HepG2 (cell line): ENCODE measurements around the gene SHISA7. TPM values are rescaled to one million over a fixed set of nuclear protein-coding genes. Genes with fewer than 3 reads are reported as not detected.

Source experiments
- ATAC-seq: fragments of 200-7000 bp; cut with Tn5 transposase; 3 replicates; pipeline ENCODE4 v1.9.1; 2020; ENCODE audit warnings: mild to moderate bottlenecking, moderate library complexity
- BruUV-seq: library from RNA; stranded (reverse); fragments of 400-500 nt; replicated peaks from 2 replicates; lab custom pipeline; 2021; lab: Mats Ljungman, UMichigan
- CTCF ChIA-PET: fragments of 300-600 bp; formaldehyde crosslinking; extraction: SDS; loops from one replicate; lab custom pipeline; 2021; ENCODE audit warnings: low total read pairs, inconsistent platforms, low intra/inter-chr PET ratio; lab: Yijun Ruan, JAX
- POLR2A ChIA-PET: fragments of 350-600 bp; sonication (Branson Sonifier 250); formaldehyde crosslinking; loops from one replicate; lab custom pipeline; 2020; ENCODE audit warnings: antibody characterized with exemption, inconsistent platforms; lab: Yijun Ruan, JAX
- DNase-seq: peaks from one replicate; pipeline ENCODE4 v3.0.0-alpha.2; 2015; ENCODE audit warnings: low spot score
- FAIRE-seq: peaks from 3 replicates; lab custom pipeline; 2011; peaks lifted over from hg19 to GRCh38; lab: Jason Lieb, UNC
- H2AFZ ChIP-seq: one replicate; pipeline ENCODE4 v1.6.1; 2011; ENCODE audit warnings: low read length, inconsistent platforms
- H3K27ac ChIP-seq: fragments of 300-600 bp; 3 replicates; pipeline ENCODE4 v1.8.0; 2011; ENCODE audit warnings: mixed run types, mild to moderate bottlenecking, mixed read lengths, low read length, inconsistent platforms; ENCODE audit not compliant: insufficient read depth; ENCODE audit errors: extremely low read length
- H3K27me3 ChIP-seq, 2 experiments: fragments of 200-600 bp in 1 of 2; 2 replicates in 1 of 2; 3 replicates in 1 of 2; pipeline versions ENCODE4 v1.6.0 to v1.8.0; 2011; ENCODE audit warnings: low read length in 2 of 2, mild to moderate bottlenecking in 2 of 2, moderate library complexity in 2 of 2, inconsistent platforms in 1 of 2; ENCODE audit not compliant: insufficient read depth in 2 of 2, control insufficient read depth in 1 of 2
- H3K36me3 ChIP-seq, 2 experiments: fragments of 200-600 bp in 1 of 2; replicated peaks in 1 of 2; 2 replicates in 1 of 2; 3 replicates in 1 of 2; pipeline versions ENCODE4 v1.5.1 to v1.8.0; 2011; ENCODE audit warnings: low read length in 2 of 2, inconsistent platforms in 1 of 2; ENCODE audit not compliant: insufficient read depth in 2 of 2, control insufficient read depth in 1 of 2
- H3K4me1 ChIP-seq: 2 replicates; pipeline ENCODE4 v1.5.1; 2012; ENCODE audit warnings: low read length, inconsistent platforms; ENCODE audit not compliant: insufficient read depth
- H3K4me2 ChIP-seq: 2 replicates; pipeline ENCODE4 v1.6.0; 2011; ENCODE audit warnings: low read depth, low read length, inconsistent platforms
- H3K4me3 ChIP-seq, 3 experiments: fragments of 200-600 bp in 1 of 3; sonication (generic), shearing (Covaris generic) in 1 of 3; replicated peaks in 1 of 3; 2 replicates each; pipeline ENCODE4 v1.5.1; 2011 to 2016; ENCODE audit warnings: low read length in 3 of 3, inconsistent platforms in 2 of 3, low read depth in 2 of 3, mild to moderate bottlenecking in 2 of 3, control low read depth in 1 of 3, mixed read lengths in 1 of 3; ENCODE audit not compliant: insufficient read depth in 1 of 3
- H3K79me2 ChIP-seq: one replicate; pipeline ENCODE4 v1.6.1; 2011; ENCODE audit warnings: low read length, inconsistent platforms; ENCODE audit not compliant: insufficient read depth
- H3K9ac ChIP-seq: 2 replicates; pipeline ENCODE4 v1.6.0; 2011; ENCODE audit warnings: mild to moderate bottlenecking, low read depth, low read length, inconsistent platforms; ENCODE audit not compliant: insufficient read depth
- H3K9me3 ChIP-seq: 2 replicates; pipeline ENCODE4 v1.5.1; 2012; ENCODE audit warnings: mild to moderate bottlenecking, low read length
- H4K20me1 ChIP-seq: 2 replicates; pipeline ENCODE4 v1.6.0; 2011; ENCODE audit warnings: inconsistent platforms, mild to moderate bottlenecking, low read length, moderate library complexity; ENCODE audit not compliant: insufficient read depth
- CEBPG ChIP-seq: IDR thresholded peaks from 2 replicates; pipeline ENCODE4 v1.6.1; 2016
- EEA1 ChIP-seq: sonication (generic); formaldehyde crosslinking; IDR thresholded peaks from 2 replicates; pipeline ENCODE4 v1.5.1; 2020; ENCODE audit warnings: mild to moderate bottlenecking, missing genetic modification reagents, borderline replicate concordance
- PHF8 ChIP-seq: sonication (generic); formaldehyde crosslinking; IDR thresholded peaks from 2 replicates; pipeline ENCODE4 v1.5.0; 2020; ENCODE audit warnings: missing genetic modification reagents
- RBM39 ChIP-seq: fragments of 200-400 bp; formaldehyde crosslinking; IDR thresholded peaks from one replicate; pipeline ENCODE4 v1.6.1; 2018; ENCODE audit warnings: antibody characterized with exemption, mild to moderate bottlenecking, low read depth, low read length; ENCODE audit not compliant: poor library complexity, severe bottlenecking
- SRSF4 ChIP-seq: fragments of 200-400 bp; formaldehyde crosslinking; IDR thresholded peaks from one replicate; pipeline ENCODE4 v1.6.1; 2018; ENCODE audit warnings: mild to moderate bottlenecking, low read depth, low read length, moderate library complexity; ENCODE audit not compliant: poor library complexity, severe bottlenecking
- TOPORS ChIP-seq: sonication (generic); formaldehyde crosslinking; IDR thresholded peaks from 2 replicates; pipeline ENCODE4 v1.8.0; 2023; ENCODE audit warnings: mild to moderate bottlenecking, missing genetic modification reagents
- ZNF329 ChIP-seq: sonication (generic); formaldehyde crosslinking; IDR thresholded peaks from 2 replicates; pipeline ENCODE4 v1.9.0; 2021; ENCODE audit warnings: low read depth, mild to moderate bottlenecking, missing genetic modification reagents
- ZNF672 ChIP-seq: sonication (generic); formaldehyde crosslinking; IDR thresholded peaks from 2 replicates; pipeline ENCODE4 v1.8.1; 2022; ENCODE audit warnings: missing genetic modification reagents
- WGBS: methylation state at CpG from one replicate; pipeline ENCODE4 v1.1.6; 2017; ENCODE audit warnings: low lambda C conversion rate; 5-methylcytosine and 5-hydroxymethylcytosine counted together
- in situ Hi-C: cut with HindIII; loops from 2 replicates; pipeline ENCODE4 v1.10.0; 2017; ENCODE audit warnings: low pct_unique_long_range_greater_than_20kb; ENCODE audit not compliant: extremely low pct_ligation_motif_present
- intact Hi-C: fragments of 100-400 bp; cut with micrococcal nuclease; formaldehyde crosslinking; loops from one replicate; pipeline ENCODE4 v1.10.0; 2022; ENCODE audit not compliant: unreplicated experiment
- polyA plus RNA-seq, 8 experiments: library from polyadenylated mRNA; depleted of rRNA in 3 of 8; stranded (reverse) in 7 of 8; unstranded in 1 of 8; fragments of >200 nt; fragmentation: Illumina TruSeq in 4 of 8; extraction: Trizol in 4 of 8; gene quantifications; 2 replicates each; pipeline versions ENCODE4 v1.2.1 to v1.2.3, GENCODE V29; 2011 to 2016; ENCODE audit warnings: low read depth in 4 of 8, missing spikeins in 1 of 8, mixed read lengths in 1 of 8; ENCODE audit not compliant: insufficient read depth in 1 of 8
- total RNA-seq, 5 experiments: library from RNA; depleted of rRNA; stranded (reverse); fragments of >200 nt; fragmentation: Illumina TruSeq; extraction: Trizol; gene quantifications; 2 replicates each; pipeline ENCODE4 v1.2.3, GENCODE V29; 2016; ENCODE audit warnings: low read depth in 1 of 5
- TF ChIP-seq, protein P1 (sequence below): sonication (generic); formaldehyde crosslinking; IDR thresholded peaks from 2 replicates; pipeline ENCODE4 v1.8.0; 2022; ENCODE audit warnings: low read depth, missing genetic modification reagents
- TF ChIP-seq, protein P2 (sequence below): IDR thresholded peaks from 2 replicates; pipeline ENCODE4 v1.6.1; 2018; ENCODE audit warnings: missing genetic modification reagents

Gene SHISA7
- total and polyA plus RNA-seq, 2 of the 13 experiments (the other 11 are each of a cell fraction or from before 2014, with no cell fraction given): not detected

DNA sequence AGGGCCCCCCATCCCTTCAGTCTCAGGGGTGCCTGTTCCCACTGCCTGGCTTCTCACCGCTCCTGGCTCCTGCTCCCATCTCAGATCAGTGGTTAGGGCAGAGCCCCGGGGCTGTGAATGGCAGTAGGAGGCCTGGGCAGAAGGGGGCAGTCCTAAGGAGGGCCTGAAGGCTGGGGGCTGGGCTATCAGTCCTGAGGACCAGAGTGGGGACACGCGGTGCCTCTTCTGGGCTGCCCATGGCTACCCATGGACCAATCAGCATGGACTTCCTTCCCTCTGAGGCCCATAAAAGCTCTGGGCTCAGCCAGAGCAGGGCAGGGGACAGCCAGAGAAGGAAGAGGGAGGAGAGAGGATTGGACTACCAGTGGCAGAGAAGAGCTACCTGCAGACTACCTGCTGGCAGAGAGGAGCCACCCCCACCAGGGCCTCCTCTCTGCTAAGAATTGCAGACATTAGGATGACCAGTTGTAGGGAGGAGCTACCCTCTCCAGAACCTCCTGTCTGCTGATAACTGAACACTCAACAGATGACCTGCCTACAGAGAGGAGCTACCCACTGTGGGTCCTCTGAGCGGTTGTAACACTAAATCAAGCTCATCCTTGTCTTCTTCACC is 23.4 kb downstream of the SHISA7 start:
- no peak for FAIRE-seq
- CTCF ChIA-PET: interaction anchor here (2.5 kb wide), 1 partner anchor 207 kb away, joined by 8 read pairs; no protein-coding TSS in a partner anchor

DNA sequence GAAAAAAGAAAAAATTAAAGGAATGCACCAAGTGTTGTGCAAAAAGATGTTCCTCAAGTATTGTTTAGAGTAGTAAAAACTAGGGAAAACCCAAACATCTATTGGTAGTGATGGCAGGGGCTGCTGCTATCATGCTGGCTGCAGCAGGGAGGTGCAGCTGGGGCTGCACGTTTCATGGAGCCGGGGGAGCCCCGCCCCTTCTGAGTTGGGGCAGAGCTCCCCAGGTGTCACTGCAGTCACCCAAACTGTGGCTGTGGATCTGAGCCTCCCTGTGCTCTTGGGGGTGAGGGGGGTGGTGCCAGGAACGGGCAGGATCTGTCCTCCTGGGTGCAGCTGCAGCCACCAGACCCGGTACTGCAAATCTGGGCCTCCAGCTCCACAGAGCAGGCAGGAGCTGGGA is 24.0 kb downstream of the SHISA7 start:
- FAIRE-seq: no peak
- no peak overlapping the region for H3K4me2 ChIP-seq
- no peak for TF ChIP-seq SRSF4
- TF ChIP-seq, protein P1, sequence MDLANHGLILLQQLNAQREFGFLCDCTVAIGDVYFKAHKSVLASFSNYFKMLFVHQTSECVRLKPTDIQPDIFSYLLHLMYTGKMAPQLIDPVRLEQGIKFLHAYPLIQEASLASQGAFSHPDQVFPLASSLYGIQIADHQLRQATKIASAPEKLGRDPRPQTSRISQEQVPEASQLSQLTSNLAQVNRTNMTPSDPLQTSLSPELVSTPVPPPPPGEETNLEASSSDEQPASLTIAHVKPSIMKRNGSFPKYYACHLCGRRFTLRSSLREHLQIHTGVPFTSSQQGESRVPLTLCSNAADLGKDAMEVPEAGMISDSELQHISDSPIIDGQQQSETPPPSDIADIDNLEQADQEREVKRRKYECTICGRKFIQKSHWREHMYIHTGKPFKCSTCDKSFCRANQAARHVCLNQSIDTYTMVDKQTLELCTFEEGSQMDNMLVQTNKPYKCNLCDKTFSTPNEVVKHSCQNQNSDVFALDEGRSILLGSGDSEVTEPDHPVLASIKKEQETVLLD (CRISPR knock-in tag): no peak
- no peak for TF ChIP-seq ZNF672 (CRISPR knock-in tag)
- no peak for TF ChIP-seq RBM39
- TF ChIP-seq CEBPG (CRISPR knock-in tag): no peak
- no peak for TF ChIP-seq PHF8

More for the DNA sequence above, 23.4 kb downstream of the SHISA7 start:
- Histone ChIP-seq H3K9ac (no peak overlapping the region), H3K4me3 (no peak overlapping the region), H3K27ac (no peak overlapping the region), H3K4me1 (peaks cover 10% of the 10 kb centered on the region), H3K36me3 (no peaks in the 10 kb centered on the region), H2AFZ (no peak overlapping the region), H3K9me3 (no peaks in the 10 kb centered on the region), H3K79me2 (no peaks in the 10 kb centered on the region), H4K20me1 (no peaks in the 10 kb centered on the region), H3K4me2 (no peak overlapping the region), H3K27me3 (peaks cover 0 to 17% of the 10 kb centered on the region in 2 experiments; a peak in 1 of 5 replicates)
- TF ChIP-seq TOPORS (CRISPR knock-in tag) (no peak), ZNF329 (CRISPR knock-in tag) (no peak), EEA1 (no peak)
- TF ChIP-seq, protein P2, sequence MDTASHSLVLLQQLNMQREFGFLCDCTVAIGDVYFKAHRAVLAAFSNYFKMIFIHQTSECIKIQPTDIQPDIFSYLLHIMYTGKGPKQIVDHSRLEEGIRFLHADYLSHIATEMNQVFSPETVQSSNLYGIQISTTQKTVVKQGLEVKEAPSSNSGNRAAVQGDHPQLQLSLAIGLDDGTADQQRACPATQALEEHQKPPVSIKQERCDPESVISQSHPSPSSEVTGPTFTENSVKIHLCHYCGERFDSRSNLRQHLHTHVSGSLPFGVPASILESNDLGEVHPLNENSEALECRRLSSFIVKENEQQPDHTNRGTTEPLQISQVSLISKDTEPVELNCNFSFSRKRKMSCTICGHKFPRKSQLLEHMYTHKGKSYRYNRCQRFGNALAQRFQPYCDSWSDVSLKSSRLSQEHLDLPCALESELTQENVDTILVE (CRISPR knock-in tag): no peak
- intact Hi-C loops: loop anchor here (5.0 kb wide), 1 partner anchor 277 kb away; no protein-coding TSS in a partner anchor
- POLR2A ChIA-PET: interaction anchor here (1.2 kb wide), 1 partner anchor 12 kb away, joined by 3 read pairs; the partner anchor contains the start of gene UBE2S
- 0% methylated on average over 1 of the region's 5 CpGs for WGBS
- no TSS peak for BruUV-seq
- DNase-seq (no peak), ATAC-seq (no peak)
- in situ Hi-C loops: loop anchor here (5.0 kb wide), 2 partner anchors 117 to 202 kb away; no protein-coding TSS in a partner anchor

More for the DNA sequence above, 24.0 kb downstream of the SHISA7 start:
- Histone ChIP-seq H2AFZ (no peak overlapping the region), H3K4me1 (peaks cover 10% of the 10 kb centered on the region), H3K27me3 (peaks cover 0 to 16% of the 10 kb centered on the region in 2 experiments; a peak in 1 of 5 replicates), H3K9ac (no peak overlapping the region), H3K4me3 (no peak overlapping the region), H3K79me2 (no peaks in the 10 kb centered on the region), H3K9me3 (no peaks in the 10 kb centered on the region), H3K36me3 (no peaks in the 10 kb centered on the region), H4K20me1 (no peaks in the 10 kb centered on the region), H3K27ac (no peak overlapping the region)
- in situ Hi-C loops: loop anchor here (5.0 kb wide), 2 partner anchors 117 to 202 kb away; no protein-coding TSS in a partner anchor
- no TSS peak for BruUV-seq
- ChIA-PET CTCF (interaction anchor here (1.6 to 2.7 kb wide), 4 partner anchors 84 to 278 kb away, joined by 3 to 23 read pairs (median 11); no protein-coding TSS in a partner anchor), POLR2A (interaction anchor here (1.2 to 1.5 kb wide), 2 partner anchors 11 to 117 kb away, joined by 3 read pairs; partner anchors contain the start of gene UBE2S)
- no peak for DNase-seq
- intact Hi-C loops: loop anchor here (5.0 kb wide), 1 partner anchor 277 kb away; no protein-coding TSS in a partner anchor
- no peak for ATAC-seq
- no CpG with 5 or more reads among the region's 5 CpGs for WGBS
